ENCODE measurements around the gene SH3BGR.
"Not testable (repeated sequence)": the region's sequence is repeated elsewhere in the genome, so short reads cannot be mapped to it uniquely, and the experiment has no call there.

SH3BGR gene

DNA sequence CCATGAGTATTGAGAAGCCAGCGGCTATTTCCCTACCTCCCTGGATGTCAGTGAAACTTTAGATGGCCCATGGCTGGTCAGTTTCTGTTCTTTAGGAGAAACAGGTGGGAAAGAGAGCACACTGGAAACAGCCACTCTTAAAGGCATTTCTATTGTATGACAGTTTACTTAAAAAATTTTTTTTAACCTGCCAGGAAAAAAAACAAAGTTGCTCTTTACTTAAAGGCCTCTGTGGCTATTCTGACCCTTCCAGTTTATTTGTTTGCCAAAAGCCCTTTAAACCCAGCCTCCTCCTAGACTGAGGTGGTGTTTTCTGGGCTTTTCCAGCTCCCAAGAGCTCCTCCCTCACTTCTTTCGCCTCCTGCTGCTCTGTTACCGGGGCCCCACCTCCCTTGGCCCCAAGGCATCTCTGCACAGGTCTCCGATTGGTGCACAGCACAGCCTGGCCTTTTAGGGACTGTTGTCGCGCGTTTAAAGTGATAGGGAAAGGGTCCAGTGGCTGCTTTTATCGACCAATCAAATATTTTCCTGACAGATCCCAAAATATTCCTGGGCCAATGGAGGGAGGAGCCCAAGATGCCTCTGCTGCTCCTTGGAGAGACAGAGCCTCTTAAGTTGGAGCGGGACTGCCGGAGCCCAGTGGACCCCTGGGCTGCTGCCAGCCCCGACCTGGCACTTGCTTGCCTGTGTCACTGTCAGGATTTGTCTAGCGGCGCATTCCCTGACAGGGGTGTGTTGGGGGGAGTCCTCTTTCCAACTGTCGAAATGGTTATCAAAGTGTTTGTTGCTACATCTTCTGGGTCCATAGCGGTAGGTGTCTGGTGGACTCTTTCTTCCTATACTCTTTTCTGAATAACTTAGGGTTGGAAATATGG, at the start of gene SH3BGR:
SH3BGR (plus strand) TSS at position 639 of the 875 bp plus-strand sequence; CDS start at position 766, 127 bp downstream.
- DNase-seq (ENCODE audit: low read depth) = no peak

DNA sequence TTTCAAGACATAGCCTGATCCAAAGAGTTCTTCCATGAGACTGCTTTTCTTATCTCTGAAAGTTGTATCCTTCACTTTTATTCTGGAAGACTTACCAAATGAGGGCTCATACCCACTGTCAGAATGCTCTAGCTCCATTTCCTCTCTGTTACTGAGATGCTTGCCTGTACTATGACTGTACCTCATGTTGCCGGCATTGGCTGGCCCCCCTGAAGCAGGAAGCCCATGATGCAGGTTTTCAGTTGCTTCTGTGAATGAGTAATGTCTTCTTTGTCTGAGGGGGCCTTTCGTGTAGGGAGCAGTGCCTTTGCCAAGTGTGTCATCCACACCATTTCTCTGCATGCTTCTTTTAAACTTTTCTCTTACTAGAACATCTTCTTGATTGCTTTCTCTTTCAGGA, 45.7 kb upstream of the SH3BGR start:
- DNase-seq (ENCODE audit: low read depth) = no peak

DNA sequence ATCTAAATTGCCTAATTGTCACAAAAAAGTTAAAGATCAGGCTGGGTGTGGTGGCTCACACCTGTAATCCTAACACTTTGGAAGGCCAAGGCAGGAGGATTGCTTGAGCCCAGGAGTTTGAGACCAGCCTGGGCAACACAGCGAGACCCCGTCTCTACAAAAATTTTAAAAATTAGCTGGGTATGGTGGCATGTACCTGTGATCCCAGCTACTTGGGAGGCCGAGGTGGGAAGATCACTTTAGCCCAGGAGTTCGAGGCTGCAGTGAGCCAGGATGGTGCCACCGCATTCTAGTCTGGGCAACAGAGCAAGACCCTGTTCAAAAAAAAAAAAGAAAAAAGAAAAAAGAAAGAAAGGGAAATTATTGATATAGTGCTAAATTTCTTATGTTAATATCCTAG, 32.6 kb upstream of the SH3BGR start:
- DNase-seq (ENCODE audit: low read depth) = not testable (repeated sequence)

DNA sequence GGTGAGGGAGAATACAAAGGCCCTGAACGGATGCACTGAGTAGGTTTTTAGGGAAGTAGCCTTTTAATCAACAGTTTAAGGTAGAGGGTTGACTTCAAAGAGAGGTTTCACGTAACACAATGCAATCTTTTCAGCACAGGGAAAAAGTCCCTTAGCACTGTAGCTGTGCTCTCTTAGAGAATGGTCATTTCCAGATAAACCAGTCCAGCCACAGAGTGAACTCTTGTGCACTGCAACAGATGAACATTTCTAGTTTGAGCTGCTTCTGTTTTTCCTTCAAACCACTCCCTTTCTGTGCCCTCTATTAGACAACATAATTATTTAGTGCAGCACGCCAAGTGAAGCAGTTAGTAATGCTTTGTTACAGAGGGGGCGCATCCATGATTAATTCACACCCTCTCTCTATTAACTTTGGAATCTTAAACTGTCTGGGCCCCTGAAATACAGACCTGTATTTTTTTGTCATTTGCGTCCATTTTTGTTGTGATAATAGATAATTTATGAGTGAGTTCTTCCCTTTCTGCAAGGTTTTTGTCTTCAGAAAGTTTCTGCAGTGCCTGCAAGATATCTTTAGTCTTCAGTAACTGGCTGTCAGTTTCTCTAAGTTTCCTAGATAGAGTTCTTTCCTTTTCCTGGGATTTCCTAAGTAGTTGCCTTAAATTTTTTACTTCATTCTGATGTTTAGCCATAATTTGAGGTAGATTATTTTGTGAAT, 29.1 kb upstream of the SH3BGR start:
- DNase-seq (ENCODE audit: low read depth) = no peak

DNA sequence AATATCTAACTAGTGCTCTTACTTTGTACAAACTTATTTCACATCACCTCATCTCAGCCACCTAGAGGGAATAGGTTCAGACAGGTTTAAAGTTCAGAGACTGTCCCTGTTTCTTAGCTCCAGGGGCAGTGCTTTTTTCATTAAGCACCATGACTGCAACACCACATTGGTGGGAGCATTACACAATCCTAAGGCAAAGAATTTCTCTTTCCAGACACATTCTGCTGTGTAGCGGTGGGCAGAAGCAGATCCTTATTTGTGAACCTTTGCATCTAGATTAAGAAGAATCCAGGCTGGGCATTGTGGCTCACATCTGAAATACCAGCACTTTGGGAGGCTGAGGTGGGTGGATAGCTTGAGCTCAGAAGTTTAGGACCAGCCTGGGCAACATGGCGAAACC, 22.3 kb upstream of the SH3BGR start:
- DNase-seq (ENCODE audit: low read depth) = no peak

DNA sequence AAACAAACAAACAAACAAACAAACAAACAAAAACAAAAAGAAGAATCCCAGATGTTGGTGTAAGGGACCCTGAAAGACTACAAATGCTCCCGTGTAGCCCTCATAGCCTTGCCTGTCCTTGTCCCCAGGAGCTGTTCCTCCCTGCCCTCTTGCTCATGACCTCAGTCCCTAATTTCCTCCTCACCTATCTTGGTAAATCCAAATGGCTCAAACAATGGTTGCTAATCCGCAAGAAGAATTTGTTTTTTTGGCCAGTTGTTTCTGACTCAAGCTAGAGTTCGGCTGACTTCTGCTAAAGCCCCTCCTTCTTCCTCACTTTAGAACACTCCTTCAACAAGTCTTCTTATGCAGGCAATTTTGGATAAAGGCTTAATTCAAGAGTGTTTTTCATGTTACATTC, 21.8 kb upstream of the SH3BGR start:
- no peak for DNase-seq (ENCODE audit: low read depth)

DNA sequence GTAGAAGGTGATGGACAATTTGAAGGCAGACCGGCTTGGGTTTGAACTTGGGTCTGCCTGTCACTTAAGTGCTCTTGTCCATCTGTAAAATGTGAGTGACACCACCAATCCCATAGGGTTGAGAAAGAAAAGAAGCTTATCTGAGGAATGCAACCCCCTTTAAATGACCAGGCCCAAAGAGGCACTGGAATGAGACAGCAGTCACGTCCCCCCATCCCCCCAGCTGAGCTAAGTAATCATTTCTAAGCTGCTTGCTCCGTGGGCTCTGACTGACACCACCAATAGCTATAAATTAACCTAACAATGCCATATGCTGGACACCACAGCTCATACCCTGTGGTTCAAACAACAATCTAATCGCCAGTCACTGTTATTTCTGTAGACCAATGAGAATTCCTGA, 21.3 kb upstream of the SH3BGR start:
- DNase-seq (ENCODE audit: low read depth) = no peak

DNA sequence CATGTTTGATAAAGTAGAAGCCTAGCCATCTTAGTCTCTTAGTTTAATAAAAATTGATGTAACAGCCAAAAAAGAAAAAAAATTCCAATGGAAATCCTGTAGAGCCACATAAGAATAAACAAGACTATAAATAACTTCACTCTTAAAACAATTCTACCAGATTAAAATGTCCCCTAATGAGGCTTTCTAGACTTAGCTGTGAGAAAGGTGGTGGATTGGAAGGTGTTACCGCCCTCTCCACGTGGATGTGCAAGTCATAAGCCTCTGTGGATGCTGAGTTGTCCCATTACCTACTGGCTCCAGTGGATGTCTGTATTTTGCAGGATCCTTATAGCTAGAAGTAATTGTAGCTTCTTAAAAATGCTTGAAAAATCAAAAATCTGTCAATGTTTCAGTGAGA, 20.8 kb upstream of the SH3BGR start:
- no peak for DNase-seq (ENCODE audit: low read depth)

DNA sequence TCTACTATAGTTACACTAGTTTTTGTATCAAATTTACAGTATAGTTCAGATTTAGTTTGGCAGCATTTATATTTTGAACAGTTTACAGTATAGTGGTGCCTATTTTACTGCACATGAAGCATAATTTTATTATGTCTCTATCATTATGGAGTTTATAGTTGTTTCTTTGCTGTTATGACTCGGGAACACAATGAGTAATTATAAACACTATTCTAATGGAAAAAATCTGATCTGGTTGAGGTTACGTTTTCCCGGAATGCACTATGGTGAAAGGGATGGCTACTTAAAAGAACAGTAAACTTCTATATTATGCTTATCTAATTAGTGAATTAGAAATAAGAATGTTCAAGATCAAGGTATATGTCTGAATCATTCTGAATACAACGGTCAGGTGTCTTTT, 16.8 kb upstream of the SH3BGR start:
- DNase-seq (ENCODE audit: low read depth) = no peak

DNA sequence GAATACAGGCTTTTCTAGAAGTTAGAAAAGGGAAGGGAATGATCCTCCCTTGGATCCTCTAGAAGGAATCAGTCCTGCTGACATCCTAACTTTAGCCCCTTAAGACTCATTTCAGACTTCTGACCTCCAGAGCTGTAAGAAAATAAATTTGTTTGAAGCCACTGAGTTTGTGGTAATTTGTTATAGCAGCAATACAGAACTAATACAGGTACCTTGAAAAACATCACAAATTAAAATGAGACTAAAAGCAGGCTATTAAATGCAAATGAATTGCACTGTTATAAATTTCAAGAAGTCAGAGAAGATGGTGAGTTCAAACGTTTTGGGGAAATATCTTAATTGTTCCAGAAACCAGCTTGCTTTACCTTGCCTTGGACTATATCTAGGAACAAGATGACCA, 12.5 kb upstream of the SH3BGR start:
- DNase-seq (ENCODE audit: low read depth) = no peak

DNA sequence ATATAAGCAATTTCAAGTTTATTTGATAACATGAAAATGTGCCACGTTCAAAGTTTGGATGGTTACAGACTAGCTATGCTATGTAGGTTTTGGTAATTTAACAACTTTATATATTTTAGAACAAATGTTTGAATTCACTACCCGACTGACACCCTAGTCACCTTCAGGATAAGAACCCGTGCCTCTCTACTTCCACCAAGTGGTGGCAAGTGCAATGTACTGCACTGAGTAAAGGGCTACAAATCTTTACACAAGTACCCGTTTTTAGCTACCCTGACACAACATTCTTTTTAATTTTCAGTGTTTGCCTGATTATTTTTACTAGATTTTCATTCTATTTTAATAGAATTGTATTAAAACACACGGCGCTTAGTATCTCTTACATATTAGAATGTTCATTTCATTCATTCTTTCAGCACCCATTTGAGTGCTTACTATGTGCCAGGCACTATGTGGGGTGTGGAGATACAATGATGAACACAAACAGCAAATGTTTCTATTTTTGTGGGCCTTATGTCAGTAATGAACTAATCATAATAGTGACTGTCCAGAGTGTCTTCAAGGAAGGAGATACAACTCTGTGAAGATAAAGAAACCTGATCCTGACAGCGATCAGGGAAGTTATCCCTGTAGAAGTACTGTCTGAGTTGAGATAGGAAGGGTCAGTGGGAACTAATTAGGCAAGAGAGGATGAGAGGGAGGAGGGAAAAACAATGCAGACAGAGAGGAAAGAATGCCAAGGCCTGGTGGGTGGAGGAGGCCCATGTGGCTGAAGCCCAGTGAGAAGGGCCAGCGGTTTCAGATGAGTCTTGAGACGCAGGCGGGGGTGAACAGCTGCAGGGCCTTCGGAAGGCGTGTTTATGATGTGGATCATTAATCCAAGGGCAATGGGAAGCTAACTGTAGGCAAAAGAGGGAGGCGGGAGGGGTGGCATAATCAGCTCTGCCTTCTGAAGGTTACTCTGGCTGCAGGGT, 10.0 kb upstream of the SH3BGR start:
- DNase-seq (ENCODE audit: low read depth) = no peak

DNA sequence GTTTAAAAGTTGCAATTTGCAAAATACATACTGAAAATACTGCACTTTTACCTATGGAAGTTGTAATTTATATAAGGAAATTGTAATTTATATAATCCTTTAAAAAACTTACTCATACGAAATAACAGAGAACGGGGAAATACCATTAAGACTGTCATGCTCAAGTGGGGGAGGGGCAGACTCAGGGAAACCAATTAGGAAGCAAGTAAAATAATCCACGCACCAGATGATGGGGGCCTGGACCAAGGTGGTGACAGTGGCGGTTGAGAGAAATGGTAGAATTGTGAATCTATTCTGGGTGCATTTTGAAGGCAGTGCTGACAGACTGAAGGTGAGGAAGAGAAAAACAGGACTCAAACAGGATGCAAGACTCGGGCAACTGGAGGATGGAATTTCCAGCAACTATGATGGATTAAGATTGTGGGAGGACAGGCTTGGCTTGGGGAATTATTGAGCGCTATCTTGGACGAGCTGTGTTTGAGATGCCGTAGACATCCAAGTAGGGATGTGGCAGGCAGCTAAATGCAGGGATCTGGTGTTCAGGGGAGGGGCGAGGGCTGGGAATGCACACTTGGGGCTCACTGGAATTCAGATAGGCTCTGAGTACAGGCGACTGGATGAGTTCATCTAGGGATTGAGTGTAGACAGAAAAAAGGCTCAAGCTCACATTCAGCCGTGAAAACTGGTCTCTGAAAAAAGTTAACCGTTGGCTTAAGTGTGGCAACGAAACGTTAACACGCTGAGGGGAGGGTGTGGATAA, 7.2 kb upstream of the SH3BGR start:
- no peak for DNase-seq (ENCODE audit: low read depth)

DNA sequence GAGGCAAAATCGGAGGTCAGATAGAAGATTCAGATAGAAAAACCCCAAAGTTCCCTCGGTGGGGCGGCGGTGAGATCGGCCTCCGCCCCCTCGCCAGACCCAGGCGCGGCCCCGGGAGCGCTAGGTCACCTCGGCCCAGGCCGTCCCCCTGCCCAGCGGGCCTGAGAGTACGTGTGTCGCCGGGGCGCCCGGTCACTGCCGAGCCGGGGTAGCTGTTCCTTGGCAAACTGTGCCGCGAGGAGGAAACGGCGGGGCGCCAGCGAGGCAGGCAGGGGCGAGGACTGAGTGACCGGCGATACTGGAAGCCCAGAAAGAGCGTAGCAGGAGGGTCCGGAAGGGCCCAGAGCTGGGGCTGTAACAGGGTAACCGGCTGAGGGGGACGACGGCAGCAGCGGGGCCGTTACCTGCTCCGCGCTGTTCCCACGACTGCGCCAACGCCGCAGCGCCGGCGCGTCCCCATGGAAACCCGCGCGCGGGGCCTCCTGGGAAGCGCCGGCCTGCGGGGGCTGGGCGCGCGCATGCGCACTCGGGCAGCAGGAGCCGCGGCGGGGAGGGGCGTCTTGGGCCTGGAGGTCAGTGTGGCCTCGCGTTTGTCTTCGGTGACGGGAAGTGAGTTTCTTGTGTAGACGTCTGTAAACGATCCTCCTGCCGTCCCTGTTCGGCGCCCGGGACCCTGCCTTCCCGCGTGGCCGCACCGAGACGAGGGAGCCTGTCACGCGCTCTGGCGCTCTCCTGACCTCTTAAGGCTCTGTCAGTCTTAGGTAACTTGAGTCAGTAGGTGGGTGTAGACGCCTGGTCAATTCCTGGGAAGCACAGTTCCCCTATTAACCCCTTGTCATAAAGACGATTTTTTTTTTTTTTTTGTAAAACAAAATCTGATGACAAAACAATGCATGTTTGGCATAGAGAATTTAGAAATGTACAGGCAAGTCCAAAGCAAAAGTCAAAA, 6.2 kb upstream of the SH3BGR start, which contains the start of gene LCA5L:
LCA5L (minus strand) TSS at position 458 of the 949 bp plus-strand sequence. CDS start 17,285 bp downstream, outside the sequence.
- peak; percentile 44 for DNase-seq (ENCODE audit: low read depth)

DNA sequence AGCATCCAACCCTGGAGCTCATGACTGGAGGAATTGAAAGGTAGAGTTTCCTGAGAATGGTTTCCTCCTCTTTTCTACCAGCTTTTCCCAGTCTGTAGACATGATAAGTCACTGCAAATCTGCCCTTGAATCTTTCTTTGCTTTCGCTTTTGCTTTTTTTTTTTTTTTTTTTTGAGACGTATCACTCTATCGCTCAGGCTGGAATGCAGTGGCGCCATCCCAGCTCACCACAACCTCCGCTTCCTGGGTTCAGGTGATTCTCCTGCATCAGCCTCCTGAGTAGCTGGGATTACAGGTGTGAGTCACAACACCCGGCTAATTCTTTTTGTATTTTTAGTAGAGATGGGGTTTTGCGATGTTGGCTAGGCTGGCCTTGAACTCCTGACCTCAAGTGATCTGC, 4.5 kb upstream of the SH3BGR start:
- DNase-seq (ENCODE audit: low read depth) = no peak

DNA sequence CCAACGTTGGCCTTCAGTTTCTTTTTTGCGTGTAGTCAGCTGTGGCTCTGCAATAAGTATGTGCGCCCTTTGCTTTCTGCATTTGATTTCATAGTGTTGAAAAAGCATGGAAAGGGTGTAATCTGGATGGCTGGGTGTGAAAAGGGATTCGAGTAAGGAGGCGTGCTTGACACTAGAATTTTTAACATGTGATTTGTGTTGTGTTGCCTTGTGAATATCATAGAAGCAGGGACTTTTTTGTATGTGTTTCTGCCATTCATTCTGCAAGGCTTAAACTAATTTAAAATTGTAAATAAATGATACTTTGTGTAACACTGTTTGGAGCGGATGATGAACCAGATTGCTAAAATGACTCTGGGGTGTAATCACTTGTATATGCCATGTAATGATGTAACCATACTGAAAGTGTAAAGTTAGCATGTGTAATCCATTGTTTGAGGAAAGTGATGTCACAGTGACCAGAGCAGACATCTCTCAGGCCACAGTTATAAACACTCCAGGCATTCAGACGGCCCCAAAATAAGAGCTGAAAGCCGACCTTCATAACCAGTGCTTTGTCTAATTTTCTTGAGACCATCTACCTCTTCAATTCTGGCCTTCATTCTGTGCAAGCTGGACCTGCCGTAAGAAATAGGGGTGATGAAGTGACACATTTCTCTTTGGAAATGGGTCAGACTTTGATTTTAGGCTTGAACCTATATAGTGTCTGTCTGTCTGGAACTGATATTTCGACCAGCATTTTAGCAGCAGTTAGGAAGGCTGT, 618 bp downstream of the SH3BGR start:
- DNase-seq (ENCODE audit: low read depth) = no peak

DNA sequence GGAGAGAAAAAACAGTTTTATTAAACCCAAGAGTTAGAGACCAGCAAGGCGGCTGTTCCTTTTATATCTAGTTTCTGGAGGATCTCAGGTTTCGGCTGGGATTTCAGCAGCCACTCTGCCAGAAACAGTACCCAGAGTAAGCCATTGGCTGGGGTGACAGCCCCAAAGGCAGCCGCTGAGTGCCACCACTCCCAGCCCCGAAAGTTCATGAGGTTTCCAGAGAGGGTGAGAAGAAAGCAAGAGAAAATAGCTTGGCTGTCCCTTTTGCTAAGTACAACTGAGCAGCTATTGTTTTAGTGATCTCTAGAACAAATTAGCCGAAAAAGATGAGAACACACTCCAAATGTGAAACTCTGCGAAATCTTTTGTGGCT, 1.2 kb downstream of the SH3BGR start:
- no peak for DNase-seq (ENCODE audit: low read depth)

DNA sequence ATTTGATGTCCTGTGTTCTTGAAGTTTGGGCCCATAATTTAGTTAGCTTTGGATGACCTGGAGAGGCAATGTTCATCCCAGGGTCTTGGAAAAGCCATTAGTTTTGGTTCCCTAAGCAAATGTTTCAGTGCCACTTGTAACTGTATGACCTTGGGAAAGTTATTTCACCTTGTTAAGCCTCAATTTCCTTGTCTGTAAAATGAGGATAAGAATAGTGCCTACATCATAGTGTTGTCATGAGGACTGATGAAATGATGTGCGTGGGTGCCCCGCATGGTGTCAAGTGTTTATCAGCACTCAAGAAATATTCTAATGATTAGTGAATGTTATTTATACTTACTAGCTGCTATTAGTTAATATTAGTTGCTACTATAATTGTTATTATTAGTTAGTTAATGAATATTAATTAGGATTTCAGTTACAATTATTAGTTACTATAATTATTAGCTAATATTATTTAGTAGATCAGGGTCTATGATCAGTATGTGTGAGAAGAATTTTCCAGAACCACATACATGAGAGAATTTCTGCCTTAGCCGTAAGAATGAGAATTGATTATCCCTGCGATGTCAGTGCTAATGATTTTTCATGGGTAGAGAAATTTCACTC, 1.9 kb downstream of the SH3BGR start:
- DNase-seq (ENCODE audit: low read depth) = no peak

DNA sequence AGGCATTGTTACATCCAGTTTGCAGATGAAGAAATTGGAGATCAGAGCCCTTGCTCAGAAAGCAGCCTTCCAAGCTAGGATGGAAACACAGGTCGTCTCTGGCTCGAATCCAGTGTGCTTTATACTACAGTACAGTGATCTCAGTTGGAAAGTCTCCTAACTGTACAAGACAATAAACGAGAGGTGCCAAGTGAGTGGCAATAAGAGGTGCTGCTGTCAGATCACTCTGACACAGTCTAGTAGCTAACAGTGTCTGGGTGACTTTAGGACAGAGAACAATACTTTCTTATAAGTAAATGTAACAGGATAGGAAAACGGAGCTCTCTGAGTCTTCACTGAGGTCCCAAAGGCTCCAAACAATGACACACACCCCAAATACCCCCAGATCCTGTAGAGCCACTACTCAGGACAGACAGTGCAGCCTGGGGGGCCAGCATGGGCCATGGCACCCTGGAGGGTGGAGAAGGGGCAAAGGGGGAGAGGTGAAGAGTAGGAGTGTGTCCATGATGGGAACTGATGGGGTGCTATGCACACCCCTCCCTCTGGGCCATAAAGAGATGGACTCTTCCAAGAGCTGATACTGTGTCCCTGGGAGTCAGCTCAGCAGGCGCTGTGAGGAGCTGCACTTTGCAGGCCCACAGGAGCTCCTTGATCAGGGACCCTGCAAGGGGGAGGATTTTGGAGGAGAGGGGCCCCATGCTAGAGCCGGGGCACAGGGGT, 3.3 kb downstream of the SH3BGR start:
- no peak for DNase-seq (ENCODE audit: low read depth)
